ENCODE results near the gene FBXO4. TPM values are rescaled to one million over a fixed set of nuclear protein-coding genes. Genes with fewer than 3 reads are reported as not detected.

Gene FBXO4
- total RNA-seq, 1 experiment from 2014 or later, result 1.2 TPM

GRCh38 chr5:41903382-41903891 is 21.6 kb upstream of the FBXO4 start:
- Histone ChIP-seq H3K4me1 (ENCODE audit: insufficient read depth, low read length) (no peaks in the 10 kb centered on the region), H2BK20ac (ENCODE audit: low read depth, low read length, poor library complexity, severe bottlenecking) (no peak overlapping the region), H3T11ph (ENCODE audit: low read length) (no peak overlapping the region), H2BK12ac (ENCODE audit: insufficient read length, low read depth, low read length) (no peak overlapping the region), H3K79me1 (ENCODE audit: insufficient read depth, low read depth, low read length, poor library complexity, severe bottlenecking) (peaks cover 7% of the 10 kb centered on the region), H3K79me2 (ENCODE audit: insufficient read depth, low read length) (peaks cover 8% of the 10 kb centered on the region; the same call in 1 of the 2 replicates), H3K4me2 (ENCODE audit: insufficient read depth, insufficient read length, low read length) (peak overlapping the region; percentile 49), H3K9ac (ENCODE audit: extremely low read depth, insufficient read length, low read length) (peak overlapping the region; percentile 34), H2AK5ac (ENCODE audit: insufficient read length, low read length) (no peak overlapping the region), H3K27ac (ENCODE audit: insufficient read length, low read depth, low read length) (no peak overlapping the region), H4K8ac (replicated peaks; ENCODE audit: insufficient read length, low read depth, low read length) (no peak overlapping the region), H3K23me2 (ENCODE audit: insufficient read length, low read depth, low read length, poor library complexity, severe bottlenecking) (peaks cover 8% of the 10 kb centered on the region), H2AFZ (ENCODE audit: low read length) (no peak overlapping the region), H3K27me3 (ENCODE audit: insufficient read depth, low read length) (no peaks in the 10 kb centered on the region), H2BK5ac (ENCODE audit: insufficient read length, low read length) (no peak overlapping the region), H3K56ac (ENCODE audit: insufficient read length, low read depth, low read length) (no peak overlapping the region), H3K14ac (ENCODE audit: insufficient read depth, low read length) (no peak overlapping the region; the same call in 1 of the 2 replicates), H3K9me3 (ENCODE audit: control insufficient read depth, low read depth, low read length) (no peaks in the 10 kb centered on the region), H4K20me1 (ENCODE audit: control insufficient read depth, insufficient read depth, insufficient read length) (no peaks in the 10 kb centered on the region), H3K4ac (ENCODE audit: low read depth, low read length) (no peak overlapping the region), H2BK15ac (ENCODE audit: low read depth, low read length) (no peak overlapping the region), H3K23ac (ENCODE audit: insufficient read length, low read depth, low read length) (no peak overlapping the region), H4K5ac (ENCODE audit: insufficient read length, low read depth, low read length) (no peak overlapping the region), H2BK120ac (ENCODE audit: low read depth, low read length, poor library complexity, severe bottlenecking) (no peak overlapping the region), H4K91ac (ENCODE audit: insufficient read length, low read depth, low read length) (no peak overlapping the region), H3K18ac (ENCODE audit: insufficient read length, low read depth, low read length) (peak overlapping the region; percentile 10)
- Mint-ChIP-seq H3K27me3 (ENCODE audit: low read depth) (peaks cover 7% of the 10 kb centered on the region), H3K9me3 (peaks cover 2 to 3% of the 10 kb centered on the region in 2 experiments; a peak in 2 of 5 replicates), H3K4me1 (peaks cover 10 to 11% of the 10 kb centered on the region in 2 experiments), H3K27ac (peak overlapping the region; percentile 20 to 94 (median 89); a peak in 4 of 7 replicates), H3K4me3 (peak overlapping the region; percentile 92 to 99), H3K36me3 (ENCODE audit: insufficient read depth in 1 of 3, low read depth in 3 of 3) (peaks cover 1 to 18% (median 11%) of the 10 kb centered on the region in 3 experiments; a peak in 6 of 7 replicates)
- no peak for DNase-seq
- no CpG with 5 or more reads among the region's 8 CpGs for whole genome bisulfite sequencing (ENCODE audit: extremely low coverage, insufficient read length, low lambda C conversion rate)
- no peak for TF ChIP-seq CTCF (conservative IDR thresholded peaks at IDR 0.05)

Measured in H9 (cell line).